GM10248 (cell line): ENCODE results near the gene PDHB.
"Not testable (repeated sequence)": the region's sequence is repeated elsewhere in the genome, so short reads cannot be mapped to it uniquely, and the experiment has no call there.

Source experiments
- CTCF ChIA-PET: fragments of 300-600 bp; sonication (Branson Sonifier 250); formaldehyde crosslinking; extraction: SDS; loops from one replicate; lab custom pipeline; 2021; ENCODE audit warnings: antibody characterized with exemption; lab: Yijun Ruan, JAX
- POLR2A ChIA-PET: fragments of 350-650 bp; sonication (Branson Sonifier 250); formaldehyde crosslinking; extraction: SDS; loops from one replicate; lab custom pipeline; 2020; ENCODE audit warnings: antibody characterized with exemption; lab: Yijun Ruan, JAX
- DNase-seq: peaks from one replicate; pipeline ENCODE4 v3.0.0; 2012; ENCODE audit errors: extremely low spot score
- CTCF ChIP-seq: IDR thresholded peaks from 2 replicates; pipeline ENCODE4 v1.5.1; 2012; ENCODE audit warnings: mild to moderate bottlenecking, low read depth; ENCODE audit errors: extremely low read depth, missing control alignments, control extremely low read depth

The PDHB gene

GRCh38 chr3:58452176-58452575 is 18.5 kb upstream of the PDHB start:
- DNase-seq: no peak
- no peak for TF ChIP-seq CTCF
- CTCF ChIA-PET: interaction anchor here (0.8 to 2.3 kb wide), 2 partner anchors 17 to 117 kb away, joined by 3 to 5 read pairs; no protein-coding TSS in a partner anchor
- POLR2A ChIA-PET: no interaction called here

GRCh38 chr3:58441514-58442450 is 8.2 kb upstream of the PDHB start:
- DNase-seq: no peak
- ChIA-PET POLR2A (no interaction called here), CTCF (interaction anchor here (2.0 kb wide), 1 partner anchor 15 kb away, joined by 4 read pairs; no protein-coding TSS in a partner anchor)
- no peak for TF ChIP-seq CTCF

- POLR2A ChIA-PET: interaction anchor here (1.5 kb wide), 1 partner anchor 12 kb away, joined by 3 read pairs; no protein-coding TSS in a partner anchor
- DNase-seq: not testable (repeated sequence)
- CTCF ChIA-PET: interaction anchor here (1.5 to 2.0 kb wide), 2 partner anchors 15 to 16 kb away, joined by 3 to 4 read pairs; no protein-coding TSS in a partner anchor
Observed at GRCh38 chr3:58440996-58441355, 7.3 kb upstream of the PDHB start.

GRCh38 chr3:58437276-58437675 is 3.6 kb upstream of the PDHB start:
- CTCF ChIA-PET: interaction anchor here (0.8 to 2.1 kb wide), 4 partner anchors 15 to 54 kb away, joined by 3 to 7 read pairs (median 4); no protein-coding TSS in a partner anchor
- DNase-seq, POLR2A ChIA-PET: not testable (repeated sequence)

GRCh38 chr3:58434990-58435389 is 1.4 kb upstream of the PDHB start:
- POLR2A ChIA-PET: no interaction called here

GRCh38 chr3:58434511-58434910 is 879 bp upstream of the PDHB start:
- ChIA-PET POLR2A (no interaction called here), CTCF (interaction anchor here (1.2 to 1.8 kb wide), 3 partner anchors 13 to 129 kb away, joined by 4 to 7 read pairs (median 5); partner anchors contain the start of genes HTD2 and RPP14)
- DNase-seq: no peak
- no peak for TF ChIP-seq CTCF

More at GRCh38 chr3:58434990-58435389, 1.4 kb upstream of the PDHB start:
- TF ChIP-seq CTCF: no peak
- CTCF ChIA-PET: interaction anchor here (0.7 to 1.8 kb wide), 4 partner anchors 18 to 129 kb away, joined by 3 to 7 read pairs (median 4); partner anchors contain the start of genes HTD2 and RPP14
- DNase-seq: no peak

GRCh38 chr3:58434168-58434504 is 504 bp upstream of the PDHB start:
- TF ChIP-seq CTCF: no peak
- POLR2A ChIA-PET: interaction anchor here (0.6 kb wide), 1 partner anchor 70 kb away, joined by 4 read pairs; no protein-coding TSS in a partner anchor
- CTCF ChIA-PET: interaction anchor here (1.2 to 1.8 kb wide), 4 partner anchors 13 to 57 kb away, joined by 4 to 7 read pairs (median 6); partner anchors contain the start of gene KCTD6
- no peak for DNase-seq
